ENCODE measurements around the gene OLFML1.

Gene OLFML1

DNA sequence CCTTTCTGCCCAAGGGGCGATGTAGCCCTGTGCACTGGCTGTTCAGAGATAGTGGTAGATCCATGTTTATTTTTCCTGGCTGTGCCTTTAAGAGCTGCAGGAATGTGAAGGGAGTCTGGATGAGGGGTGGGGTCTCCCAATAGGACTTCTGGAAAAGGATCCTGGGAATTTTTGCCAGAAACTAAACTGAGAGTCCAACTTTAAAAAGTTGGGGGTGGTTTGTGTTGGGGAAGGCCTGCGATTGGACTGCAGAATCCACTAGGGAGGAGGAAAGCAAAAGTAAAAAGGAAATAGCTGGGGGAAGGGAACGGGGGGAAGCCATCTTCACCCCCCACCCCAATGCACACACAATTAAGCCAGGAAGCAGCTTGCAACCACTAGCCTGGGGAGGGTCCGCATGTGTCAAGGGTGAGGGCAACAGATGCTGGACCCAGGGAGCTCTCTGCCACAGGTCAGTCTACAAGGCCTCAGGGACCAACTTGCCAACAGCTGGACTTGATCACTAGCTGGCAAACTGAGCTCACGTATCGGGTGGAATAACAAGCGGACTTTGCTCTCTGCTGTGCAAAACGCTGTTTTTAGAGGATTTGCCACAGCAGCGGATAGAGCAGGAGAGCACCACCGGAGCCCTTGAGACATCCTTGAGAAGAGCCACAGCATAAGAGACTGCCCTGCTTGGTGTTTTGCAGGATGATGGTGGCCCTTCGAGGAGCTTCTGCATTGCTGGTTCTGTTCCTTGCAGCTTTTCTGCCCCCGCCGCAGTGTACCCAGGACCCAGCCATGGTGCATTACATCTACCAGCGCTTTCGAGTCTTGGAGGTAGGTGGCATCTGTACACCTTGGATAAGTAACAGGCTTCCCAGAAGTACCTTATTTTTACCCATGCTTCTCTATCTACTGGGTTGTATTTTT lies at the start of gene OLFML1:
Gene OLFML1 (plus strand): TSS at position 321 of the 912 bp plus-strand sequence. CDS start 370 bp downstream, at position 691.
- DNase-seq = no peak

DNA sequence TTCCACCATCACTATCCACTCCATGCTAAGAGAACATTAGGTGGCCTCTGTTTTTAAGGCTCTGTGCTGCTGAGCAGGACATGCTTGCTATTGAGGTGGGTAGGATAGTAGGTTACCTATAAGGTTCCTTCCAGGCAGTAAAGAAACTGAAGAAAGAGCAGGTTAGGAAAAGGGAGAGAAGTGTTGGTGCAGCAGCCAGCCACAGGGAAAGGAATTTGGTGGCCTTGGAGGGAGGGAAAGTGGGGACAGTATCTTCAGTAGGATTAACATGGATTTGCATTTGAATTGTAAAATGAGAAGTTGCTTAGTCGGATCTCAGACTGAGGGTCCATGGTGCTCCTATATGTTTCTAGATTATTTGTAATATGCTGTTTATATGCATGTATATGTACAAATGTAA lies 49.2 kb upstream of the OLFML1 start:
- no peak for DNase-seq

DNA sequence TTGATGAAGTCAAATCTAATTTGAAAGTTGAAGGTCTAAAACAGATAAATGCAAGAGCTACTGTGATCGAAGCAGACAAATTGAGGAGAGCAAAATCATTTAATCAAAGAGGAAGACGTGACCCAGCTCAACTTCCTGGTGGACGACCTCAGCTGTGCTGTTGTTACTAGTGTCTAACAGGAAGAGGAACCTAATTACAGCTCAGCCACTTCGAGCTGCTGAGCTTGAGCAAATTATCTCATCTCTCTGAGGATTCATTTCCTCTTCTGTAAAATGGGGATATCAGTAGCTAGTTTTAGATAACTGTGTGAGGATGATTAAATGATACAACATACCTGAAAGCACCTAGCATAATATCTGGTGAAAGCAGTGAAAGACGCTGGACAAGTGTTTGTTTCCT lies 48.6 kb upstream of the OLFML1 start:
- no peak for DNase-seq

DNA sequence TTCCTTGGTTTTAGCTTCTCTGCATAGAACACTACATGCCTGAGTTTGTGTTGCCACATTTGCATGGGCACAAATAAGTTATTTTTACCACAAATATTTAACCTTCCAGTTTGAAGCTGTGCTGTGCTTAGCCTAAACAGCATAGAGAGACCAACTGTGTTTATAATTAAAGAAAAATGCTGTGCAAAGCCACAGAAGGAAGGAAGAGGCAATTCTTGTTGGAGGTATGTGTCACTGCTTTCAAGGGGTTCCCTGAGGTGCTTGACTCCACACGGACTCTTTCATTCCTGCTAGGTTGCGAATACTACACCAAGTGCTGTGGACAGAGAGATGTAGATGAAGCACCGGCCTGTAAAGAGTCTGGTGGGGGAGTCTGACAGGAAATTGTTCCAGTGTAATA lies 47.6 kb upstream of the OLFML1 start:
- no peak for DNase-seq

DNA sequence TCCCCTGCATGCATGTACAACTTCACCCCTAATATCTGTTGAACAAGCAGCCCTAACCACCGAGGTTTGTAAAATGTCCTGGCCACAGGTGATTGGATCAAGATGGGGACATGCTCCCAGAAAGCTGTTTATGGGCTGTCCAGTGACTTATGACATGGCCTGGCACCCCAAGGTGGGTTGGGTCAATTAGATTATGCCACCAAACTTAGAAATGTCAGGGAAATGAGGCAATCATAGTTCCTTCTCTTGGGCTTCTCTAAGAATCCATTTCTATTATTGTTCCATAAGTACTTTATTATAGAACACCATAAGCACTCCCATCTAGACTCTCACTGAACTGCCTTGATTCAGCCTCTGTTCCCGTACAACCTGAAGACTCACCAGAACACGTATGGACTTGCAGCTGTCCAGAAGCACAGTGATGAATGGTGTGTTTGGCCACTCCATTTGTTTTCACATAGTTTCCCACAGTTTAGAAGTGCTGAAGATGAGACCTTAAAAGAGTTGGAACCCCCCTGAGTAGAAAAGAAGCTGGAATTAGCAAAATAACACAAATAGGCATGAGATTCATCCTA lies 45.5 kb upstream of the OLFML1 start:
- DNase-seq = no peak

DNA sequence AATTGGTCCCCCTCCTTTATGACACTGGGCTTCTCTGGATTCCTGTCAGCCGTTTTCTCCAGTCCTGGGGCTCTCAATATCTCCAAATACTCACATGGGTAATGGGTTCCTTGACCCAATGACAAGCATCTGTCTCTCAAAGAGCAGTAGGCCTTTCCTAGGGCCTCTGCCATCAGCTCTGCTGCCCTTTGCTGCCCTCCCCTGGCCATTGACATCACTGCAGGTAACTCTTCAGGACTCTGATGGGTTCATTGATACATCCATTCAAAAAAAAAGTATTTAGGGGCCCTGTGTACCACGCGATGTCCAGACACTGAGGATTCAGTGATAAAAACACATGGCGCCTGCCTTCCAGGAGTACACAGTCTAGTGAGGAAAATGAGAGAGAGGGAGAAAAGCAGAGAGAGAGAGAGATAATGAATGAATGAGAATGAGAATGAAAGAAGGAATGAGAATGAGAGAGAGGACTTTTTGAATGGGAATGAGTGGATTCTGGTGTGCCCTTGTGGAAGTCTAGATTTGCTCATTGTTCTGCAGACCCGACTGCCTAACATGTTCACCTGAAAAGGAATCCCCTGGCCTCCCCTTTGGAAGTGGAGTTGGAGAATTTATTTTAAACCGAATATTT lies 42.6 kb upstream of the OLFML1 start:
- DNase-seq = peak; percentile 76

DNA sequence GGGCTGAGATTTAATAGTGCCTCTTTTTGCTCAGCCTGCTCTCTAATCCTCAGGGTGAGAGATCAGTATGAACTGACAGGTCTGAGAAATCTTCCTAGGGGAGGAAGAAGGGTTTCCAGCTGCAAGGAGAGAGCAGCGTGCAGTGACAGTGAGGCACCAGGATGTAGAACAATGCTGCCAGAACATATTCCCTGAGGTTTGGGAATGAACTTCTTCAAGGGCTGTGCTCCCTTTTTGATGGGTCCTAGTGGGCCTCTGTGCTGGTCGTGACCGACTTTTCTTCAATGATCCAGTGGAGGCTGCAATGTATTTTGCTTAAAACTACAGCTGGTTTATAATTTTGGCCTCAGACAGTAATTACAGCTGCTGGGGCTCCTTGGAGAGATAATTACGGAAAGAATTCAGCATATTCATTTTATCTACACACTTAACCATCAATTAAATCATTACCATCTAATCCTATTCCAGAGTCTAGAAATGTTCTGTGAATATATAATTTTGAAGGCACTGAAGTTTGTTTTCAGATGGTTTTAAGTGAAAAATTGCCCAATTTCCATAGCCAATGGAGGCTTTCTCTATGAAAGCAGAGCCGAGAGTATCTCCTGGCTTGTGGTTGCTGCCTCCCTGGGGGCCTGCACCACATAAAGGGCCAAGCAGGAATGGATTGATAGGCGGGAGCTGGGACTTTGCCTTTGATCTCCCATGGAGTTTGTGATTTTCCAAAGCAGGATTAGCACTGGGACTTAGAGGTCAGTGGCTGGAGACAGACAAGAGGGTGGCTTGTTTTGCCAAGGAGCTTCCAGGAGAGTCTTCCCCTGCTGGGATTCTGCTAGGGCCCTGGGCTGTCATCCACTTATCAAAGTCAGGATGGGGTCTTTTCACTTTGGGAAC lies 41.0 kb upstream of the OLFML1 start:
- no peak for DNase-seq

DNA sequence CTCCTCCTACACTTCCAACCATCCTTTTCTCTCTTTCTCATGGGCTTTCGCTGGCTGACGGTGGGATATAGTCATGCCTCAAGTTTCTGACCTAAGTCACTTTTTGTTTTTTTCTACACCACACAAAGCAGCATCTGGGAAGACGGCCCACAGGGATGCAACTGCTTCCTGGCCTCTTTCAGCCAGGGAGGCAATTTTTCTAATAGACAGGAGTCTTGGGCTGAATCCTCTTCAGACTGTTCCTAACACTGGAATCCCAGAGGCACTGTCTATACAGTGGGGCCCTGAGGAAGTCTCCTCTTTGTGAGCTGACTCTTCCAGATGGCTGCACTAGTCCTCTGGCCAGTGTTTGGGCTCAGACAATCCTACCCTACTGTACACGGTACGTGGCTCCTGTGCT lies 39.7 kb upstream of the OLFML1 start:
- no peak for DNase-seq

DNA sequence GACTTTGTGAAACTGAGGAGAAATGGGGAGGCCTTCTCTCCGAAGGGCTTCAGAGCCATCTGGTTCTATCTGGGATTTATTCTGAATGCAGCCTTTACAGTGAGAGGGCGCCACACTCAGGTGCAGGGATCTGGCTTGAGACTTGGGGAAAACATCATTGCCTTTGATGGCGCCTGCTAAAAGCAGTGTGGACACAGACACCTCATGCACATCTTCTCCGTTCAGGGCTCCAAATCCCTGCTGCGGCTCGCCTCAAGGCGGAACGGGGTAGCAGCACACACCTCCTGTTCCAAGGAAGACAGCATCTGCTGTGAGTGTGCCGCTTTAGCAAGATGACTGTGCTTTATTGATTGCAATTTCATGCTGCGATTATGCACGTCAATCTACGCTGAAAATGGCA lies 37.1 kb upstream of the OLFML1 start:
- DNase-seq = no peak

DNA sequence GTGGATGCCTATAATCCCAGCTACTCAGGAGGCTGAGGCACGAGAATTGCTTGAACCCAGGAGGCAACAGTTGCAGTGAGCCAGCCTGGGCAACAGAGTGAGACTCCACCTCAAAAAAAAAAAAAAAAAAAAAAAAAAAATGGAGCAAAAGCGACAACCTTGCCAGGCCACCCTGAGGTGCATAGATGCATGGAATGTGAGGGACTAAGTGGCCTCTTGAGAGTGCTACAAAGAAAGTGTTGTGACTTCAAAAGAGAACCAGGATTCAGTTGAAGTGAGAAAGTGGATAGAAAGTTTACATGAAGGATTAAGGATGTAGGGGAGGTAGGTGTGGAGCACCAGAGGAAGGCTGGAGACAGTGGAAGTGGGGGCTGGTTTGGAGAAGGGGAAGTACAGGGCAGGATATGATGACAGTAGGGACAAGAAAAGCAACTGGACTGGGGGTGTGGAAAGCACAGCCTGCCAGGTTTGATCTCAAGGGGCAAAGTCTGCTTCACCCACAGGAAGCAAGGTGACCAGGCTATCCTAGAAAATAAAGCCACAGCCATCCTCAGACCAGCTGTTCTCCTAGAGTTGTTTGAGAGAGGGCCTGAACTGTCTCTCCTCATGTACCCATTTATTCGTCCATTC lies 36.0 kb upstream of the OLFML1 start:
- DNase-seq = no peak

DNA sequence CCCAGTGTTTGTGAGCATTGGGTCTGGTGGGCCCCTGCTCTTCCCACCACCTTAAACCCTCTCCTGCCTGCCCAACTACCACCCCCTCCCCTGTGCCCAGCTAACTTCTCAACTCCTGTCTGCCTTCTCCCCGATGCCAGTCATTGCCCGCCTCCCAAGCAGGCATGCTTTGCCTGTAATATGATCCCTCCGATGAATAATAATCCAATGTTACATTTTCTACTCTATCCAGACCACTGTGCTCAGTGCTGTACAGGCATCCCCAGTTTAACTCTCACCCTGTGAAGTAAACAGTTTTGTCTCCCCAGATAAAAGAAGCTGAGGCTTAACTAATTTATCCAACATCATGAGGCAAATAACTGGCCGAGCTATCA lies 35.5 kb upstream of the OLFML1 start:
- DNase-seq = no peak

DNA sequence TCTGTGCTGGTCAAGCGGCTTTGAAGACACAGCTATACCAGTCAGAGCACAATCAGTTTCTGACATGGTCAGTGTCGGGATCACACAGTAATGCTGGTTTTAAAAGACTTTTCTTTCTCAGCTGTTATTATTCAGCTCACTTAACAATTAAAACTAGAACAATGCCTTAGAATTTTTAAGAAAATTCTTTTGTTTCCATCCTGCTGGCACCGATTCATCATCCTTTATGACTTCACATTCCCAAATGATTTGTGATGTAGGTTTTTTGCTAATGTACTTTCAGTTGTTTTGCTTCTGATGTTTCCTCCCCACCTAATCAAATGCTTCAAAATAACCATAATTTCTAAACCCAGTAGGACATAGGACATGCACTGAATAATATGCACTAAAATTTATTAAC lies 34.5 kb upstream of the OLFML1 start:
- no peak for DNase-seq

DNA sequence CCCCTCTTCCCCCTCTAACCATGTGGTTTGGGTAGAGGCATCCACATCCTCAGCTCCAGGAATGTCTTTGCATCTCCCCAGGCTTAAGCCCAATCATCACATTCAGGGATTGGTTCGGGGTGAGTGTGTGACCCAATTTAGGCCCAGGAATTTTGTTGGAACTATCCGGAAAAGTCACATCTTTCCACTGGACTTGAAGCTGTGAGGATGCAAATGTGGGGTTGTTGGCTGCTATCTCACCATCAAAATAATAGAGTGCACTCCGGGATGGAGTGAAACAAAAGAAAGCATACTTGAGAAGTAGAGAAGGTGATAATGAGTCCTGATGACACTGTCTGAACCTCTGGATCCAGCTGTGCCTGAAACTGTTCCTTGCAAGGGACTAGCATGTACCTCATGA lies 33.8 kb upstream of the OLFML1 start:
- DNase-seq = no peak

DNA sequence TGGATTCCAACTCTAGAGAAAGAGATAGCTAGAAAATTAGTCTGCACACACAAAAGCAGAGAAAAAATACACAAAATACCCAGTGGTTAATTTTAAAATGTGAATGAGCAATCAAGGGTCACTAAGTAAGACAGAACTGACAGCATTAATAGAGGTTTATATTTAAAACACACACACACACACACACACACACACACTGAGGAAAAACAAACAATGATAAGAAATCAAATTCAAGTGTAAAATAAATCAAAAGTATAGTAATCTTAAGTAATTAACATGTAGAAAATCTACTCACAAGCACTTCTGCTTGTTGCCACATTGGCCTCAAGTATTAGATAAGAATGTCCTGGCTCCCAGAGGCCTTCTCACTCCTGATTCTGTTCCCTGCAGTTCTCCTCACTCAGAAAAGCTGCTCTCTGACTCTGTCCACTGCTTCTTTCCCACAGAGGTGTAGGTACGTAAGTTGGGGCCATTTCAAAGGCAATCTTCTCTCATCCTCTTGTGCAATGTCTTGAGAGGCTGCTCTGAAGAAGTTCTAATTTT lies 33.3 kb upstream of the OLFML1 start:
- no peak for DNase-seq

DNA sequence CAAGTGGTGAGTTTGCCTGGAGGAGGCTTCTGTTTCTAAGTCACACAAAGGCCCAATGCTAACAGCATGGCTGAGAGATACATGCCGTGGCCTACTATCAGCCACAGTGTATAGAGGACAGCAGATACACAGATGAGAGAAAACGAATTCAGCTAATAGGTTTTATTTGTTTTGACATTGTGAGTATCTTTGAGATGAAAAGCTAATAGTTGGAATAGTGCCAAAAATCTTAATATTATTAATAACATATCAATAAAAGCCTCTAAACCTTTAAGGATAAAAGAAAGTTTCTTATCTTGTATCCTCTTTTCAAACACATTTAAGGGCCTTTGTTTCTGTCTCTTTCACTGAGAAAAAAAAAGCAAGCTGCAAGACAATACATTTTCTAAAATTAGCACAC lies 30.5 kb upstream of the OLFML1 start:
- no peak for DNase-seq

DNA sequence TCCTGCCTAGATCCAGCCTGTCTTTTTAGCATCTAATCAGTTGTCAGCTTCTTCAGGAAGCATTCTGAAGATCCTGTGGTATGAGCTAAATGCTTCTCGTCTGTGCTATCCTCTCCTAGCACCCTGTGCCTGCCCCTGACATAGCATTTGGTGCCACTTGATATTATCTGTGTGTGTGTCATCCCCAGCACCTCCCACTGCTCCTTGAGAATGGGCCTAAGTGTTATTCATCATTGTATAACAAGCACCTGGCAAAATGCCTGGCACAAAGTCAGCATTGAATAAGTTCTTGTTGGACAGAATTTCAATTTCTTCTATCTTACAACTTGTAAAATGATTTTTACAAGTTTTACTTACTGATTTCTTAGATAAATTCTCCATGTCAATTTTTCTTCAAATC lies 28.1 kb upstream of the OLFML1 start:
- DNase-seq = no peak

DNA sequence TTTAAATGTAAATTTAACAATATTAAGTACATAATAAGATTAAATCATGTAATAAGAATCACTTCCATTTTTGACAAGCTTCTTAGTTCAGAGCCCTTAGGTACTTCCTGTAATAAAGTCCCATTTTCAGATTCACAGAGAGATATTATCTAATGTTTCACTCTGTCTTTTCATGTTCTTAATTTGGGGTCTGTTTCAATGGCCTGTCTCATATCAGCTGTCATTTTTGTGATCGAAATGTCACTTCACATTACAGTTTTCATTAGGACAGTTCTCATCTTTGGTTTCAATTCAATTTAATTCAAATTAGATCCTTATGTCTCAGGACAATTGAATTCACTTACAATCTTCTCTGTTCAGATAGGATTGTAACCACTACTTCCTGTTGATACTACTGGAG lies 22.6 kb upstream of the OLFML1 start:
- no peak for DNase-seq

DNA sequence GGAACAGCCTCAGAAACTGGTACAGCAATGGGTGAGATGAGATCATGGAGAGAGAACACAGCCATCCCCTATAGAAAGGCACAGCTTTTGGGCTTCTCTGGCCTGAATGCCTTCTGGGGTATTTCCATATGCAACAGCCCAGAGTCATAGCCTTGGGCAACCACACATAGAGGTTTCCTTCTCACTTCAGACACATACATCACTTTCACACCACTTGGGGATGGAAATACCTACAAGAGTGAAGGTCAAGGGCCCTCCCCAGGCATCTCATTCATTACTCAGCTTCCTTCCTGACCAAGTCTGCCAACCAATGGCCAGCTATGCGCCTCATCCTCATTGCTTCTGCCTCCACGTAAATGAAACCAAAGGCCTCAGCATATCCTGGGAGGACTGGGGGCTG lies 17.7 kb upstream of the OLFML1 start:
- no peak for DNase-seq

DNA sequence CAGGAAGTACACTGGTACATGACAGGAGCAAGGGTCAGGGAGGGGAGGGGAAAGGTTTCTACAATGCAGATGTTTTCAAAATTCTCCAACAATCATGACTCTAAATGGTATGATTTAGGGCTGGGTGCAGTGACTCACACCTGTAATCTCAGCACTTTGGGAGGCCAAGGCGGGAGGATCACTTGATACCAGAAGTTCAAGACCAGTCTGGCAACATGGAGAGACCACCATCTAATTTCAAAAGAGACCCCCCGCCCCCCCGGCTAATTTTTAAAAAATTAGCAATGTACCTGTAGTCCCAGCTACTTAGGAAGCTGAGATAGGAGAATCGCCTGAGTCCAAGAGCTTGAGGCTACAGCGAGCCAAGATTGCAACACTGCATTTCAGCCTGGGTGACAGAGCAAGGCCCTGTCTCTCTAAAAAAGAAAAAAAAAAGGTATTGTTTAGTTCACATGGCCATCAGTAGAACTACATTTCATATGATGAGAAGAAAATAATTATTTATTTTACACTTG lies 15.9 kb upstream of the OLFML1 start:
- no peak for DNase-seq

DNA sequence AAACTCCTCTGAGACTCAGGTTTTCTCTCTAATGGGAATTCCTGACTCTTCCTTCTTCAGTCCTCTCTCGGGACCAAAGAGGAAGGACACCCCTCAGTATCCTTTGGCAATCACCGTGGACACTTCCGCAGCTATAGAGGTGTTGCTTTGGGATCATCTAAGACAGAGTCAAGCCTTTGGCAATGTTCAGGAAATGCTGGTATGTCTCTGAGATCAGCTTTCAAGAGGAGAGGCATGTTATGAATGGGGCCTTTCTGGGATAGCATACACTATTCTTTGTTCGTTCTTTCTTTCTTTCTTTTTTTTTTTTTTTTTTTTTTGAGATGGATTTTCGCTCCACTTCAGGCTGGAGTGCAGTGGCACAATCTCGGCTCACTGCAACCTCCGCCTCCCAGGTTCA lies 14.2 kb upstream of the OLFML1 start:
- DNase-seq = no peak

DNA sequence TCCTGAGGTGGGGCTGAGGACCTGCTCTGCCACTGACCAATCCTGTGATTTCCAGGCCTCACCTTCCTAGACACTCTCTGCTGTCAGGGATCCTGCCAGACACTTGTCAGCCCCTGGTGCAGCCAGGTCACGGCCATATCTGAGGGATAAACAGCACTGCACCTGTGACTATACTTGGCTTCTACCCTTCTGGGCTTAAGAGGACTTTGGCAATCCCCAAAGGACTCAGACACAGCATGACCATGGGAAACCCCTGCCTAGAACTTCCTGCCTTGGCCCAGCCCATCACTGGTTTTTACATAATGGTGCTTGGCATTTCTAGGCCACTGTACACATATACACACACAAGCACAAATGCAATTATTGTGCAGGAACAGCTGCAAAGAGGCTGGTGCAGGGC lies 11.6 kb upstream of the OLFML1 start:
- no peak for DNase-seq

DNA sequence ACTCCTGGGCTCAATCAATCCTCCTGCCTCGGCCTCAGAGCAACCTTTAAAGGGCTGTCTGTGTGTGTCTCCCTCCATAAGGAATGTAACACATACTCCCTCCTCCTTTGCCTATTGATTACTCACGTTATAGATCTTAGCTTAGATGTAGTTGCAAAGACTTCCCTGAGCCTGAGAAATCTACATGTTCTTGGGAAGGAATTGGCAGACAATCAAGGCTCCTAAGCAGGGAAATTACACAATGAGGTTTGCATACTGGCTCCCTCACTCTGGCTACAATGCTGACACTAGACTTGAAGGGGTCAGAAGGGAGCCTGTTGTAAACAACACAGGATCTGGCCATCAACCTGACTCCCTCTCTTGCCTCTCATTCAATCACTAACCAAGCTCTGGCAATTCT lies 5.2 kb upstream of the OLFML1 start:
- no peak for DNase-seq

Data from activated CD4-positive, CD25-positive, alpha-beta regulatory T cell treated with anti-CD3 and anti-CD28 coated beads, Interleukin-2, amount 50 U/mL, for 72 hours (primary cell).